Thyroid gland (tissue), 4 donors: ENCODE data around the gene KCNJ3. TPM values are rescaled to one million over a fixed set of nuclear protein-coding genes. Genes with fewer than 3 reads are reported as not detected.

Experiments used
- DNase-seq, 2 donors: peaks; one replicate each; pipeline ENCODE4 v3.0.0-alpha.2; 2019
- H3K27ac ChIP-seq, 3 donors: fragments of 200-600 bp; sonication (generic); 1 replicate in 2 of 3; 2 replicates in 1 of 3; pipeline ENCODE4 v1.5.1; 2016 to 2019; ENCODE audit warnings: mild to moderate bottlenecking in 1 of 3, moderate library complexity in 1 of 3
- H3K27me3 ChIP-seq: fragments of 200-600 bp; sonication (generic); one replicate; pipeline ENCODE4 v1.5.1; 2019
- H3K36me3 ChIP-seq, 2 donors: fragments of 200-600 bp; sonication (generic); one replicate each; pipeline ENCODE4 v1.5.1; 2016 to 2019
- H3K4me1 ChIP-seq, 2 donors: fragments of 200-600 bp; sonication (generic); one replicate each; pipeline ENCODE4 v1.5.1; 2017 to 2019
- H3K4me3 ChIP-seq, 3 donors: fragments of 200-600 bp; sonication (generic); replicated peaks in 1 of 3; 1 replicate in 2 of 3; 2 replicates in 1 of 3; pipeline ENCODE4 v1.5.1; 2016; ENCODE audit warnings: mild to moderate bottlenecking in 1 of 3
- H3K9me3 ChIP-seq: fragments of 200-600 bp; sonication (generic); one replicate; pipeline ENCODE4 v1.5.1; 2017
- CTCF ChIP-seq, 6 experiments: fragments of 200-600 bp in 3 of 6; fragments of 450-650 bp in 3 of 6; sonication (generic) in 3 of 6; IDR thresholded peaks; one replicate each; pipeline ENCODE4 v1.5.1; 2016 to 2019; ENCODE audit warnings: antibody characterized with exemption in 6 of 6, mild to moderate bottlenecking in 2 of 6, inconsistent platforms in 1 of 6, moderate library complexity in 1 of 6
- POLR2A ChIP-seq, 2 donors: fragments of 450-650 bp; IDR thresholded peaks; one replicate each; pipeline ENCODE4 v1.6.1; 2017; ENCODE audit warnings: antibody characterized with exemption in 2 of 2, mild to moderate bottlenecking in 2 of 2, moderate library complexity in 1 of 2
- WGBS, 2 donors: methylation state at CpG; one replicate each; pipeline ENCODE4 v1.1.5; 2017; 5-methylcytosine and 5-hydroxymethylcytosine counted together
- intact Hi-C: fragments of 100-400 bp; cut with DNase I; formaldehyde crosslinking; loops from one replicate; pipeline ENCODE4 v1.15.1; 2023
- total RNA-seq, 4 donors: library from RNA; depleted of rRNA; stranded (reverse); fragments of >200 nt; gene quantifications; one replicate each; pipeline ENCODE4 v1.2.3, GENCODE V29; 2016

KCNJ3 gene
- total RNA-seq, 4 donors from 2014 or later, result not detected

DNA sequence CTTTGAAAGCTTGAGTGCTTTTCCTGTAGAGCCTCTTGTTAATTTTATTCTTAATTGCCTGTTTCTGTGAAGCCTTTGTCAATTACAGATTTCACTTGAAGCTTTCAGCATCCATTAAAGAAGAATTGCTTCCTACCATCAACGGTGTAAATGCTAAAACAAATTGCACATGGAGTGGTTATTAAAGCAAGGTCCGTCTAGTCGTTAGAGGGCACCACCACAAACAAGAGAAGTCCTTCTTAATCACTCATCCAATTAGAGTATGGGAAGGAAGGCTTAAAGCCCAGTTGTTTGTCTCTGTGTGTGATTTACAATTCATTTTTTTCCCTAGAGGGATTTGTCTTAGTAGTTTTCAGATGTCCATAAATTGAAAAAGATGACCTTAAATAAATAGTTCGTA is 1.6 kb downstream of the KCNJ3 start:
- WGBS, 2 donors, result 35 to 36% methylated on average over 4 of the region's 4 CpGs
- no peaks in the 10 kb centered on the region for H3K9me3 ChIP-seq
- DNase-seq, result no peak
- peaks cover 20% of the 10 kb centered on the region for H3K27me3 ChIP-seq
- H3K4me1 ChIP-seq, result peaks cover 0 to 22% of the 10 kb centered on the region in 2 donors
- H3K27ac ChIP-seq, result no peak overlapping the region
- TF ChIP-seq POLR2A (IDR thresholded peaks at IDR 0.05) (no peak), CTCF (IDR thresholded peaks at IDR 0.05) (no peak)
- H3K4me3 ChIP-seq, result no peak overlapping the region
- intact Hi-C loops, result no loop called here
- H3K36me3 ChIP-seq, result no peaks in the 10 kb centered on the region

DNA sequence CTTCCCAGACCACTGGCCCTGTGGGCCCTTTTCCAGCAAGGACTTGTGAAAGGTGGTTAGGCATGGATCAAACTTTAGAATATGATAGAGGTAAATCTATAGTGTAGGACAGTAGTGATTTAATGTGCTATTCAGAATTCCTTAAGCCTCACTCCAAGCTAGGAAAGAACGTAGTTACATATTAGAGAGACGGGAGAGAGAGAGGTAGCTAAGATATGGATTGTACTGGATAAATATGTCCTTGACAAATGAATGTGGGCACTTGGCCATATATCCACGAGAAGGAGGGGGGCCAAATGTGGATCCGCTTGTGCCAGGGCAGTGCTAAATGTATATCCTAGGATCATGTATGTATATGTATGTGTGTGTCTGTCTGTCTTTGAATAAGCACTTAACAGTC is 6.5 kb downstream of the KCNJ3 start:
- intact Hi-C loops, result no loop called here
- WGBS, 2 donors, result 90% methylated on average over 4 of the region's 4 CpGs
- H3K27ac ChIP-seq, result no peak overlapping the region
- no peaks in the 10 kb centered on the region for H3K27me3 ChIP-seq
- DNase-seq, result no peak
- H3K9me3 ChIP-seq, result no peaks in the 10 kb centered on the region
- no peaks in the 10 kb centered on the region for H3K4me1 ChIP-seq
- H3K36me3 ChIP-seq, result no peaks in the 10 kb centered on the region
- TF ChIP-seq CTCF (IDR thresholded peaks at IDR 0.05) (no peak), POLR2A (IDR thresholded peaks at IDR 0.05) (no peak)
- no peak overlapping the region for H3K4me3 ChIP-seq

DNA sequence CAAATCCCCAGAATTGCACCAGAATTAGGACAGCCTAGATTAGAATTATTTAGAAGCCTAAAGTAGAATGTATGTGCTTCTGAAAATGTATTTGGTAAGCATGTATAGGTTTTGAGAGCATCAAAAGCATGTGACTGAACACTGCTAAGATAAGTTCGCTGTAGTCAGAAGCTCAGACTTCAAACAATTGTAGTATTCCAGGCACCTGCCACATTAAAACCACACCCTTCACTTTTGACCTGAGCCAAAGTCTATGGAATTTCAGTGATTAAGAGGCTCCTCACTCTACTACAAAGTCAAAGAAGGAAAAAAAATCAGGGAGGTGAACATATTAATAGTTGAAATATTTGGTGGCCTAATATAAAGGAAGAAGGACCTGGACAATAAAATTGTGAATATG is 8.2 kb downstream of the KCNJ3 start:
- Histone ChIP-seq H3K4me3 (no peak overlapping the region), H3K27me3 (no peaks in the 10 kb centered on the region), H3K9me3 (no peaks in the 10 kb centered on the region), H3K27ac (no peak overlapping the region), H3K36me3 (no peaks in the 10 kb centered on the region), H3K4me1 (no peaks in the 10 kb centered on the region)
- TF ChIP-seq CTCF (IDR thresholded peaks at IDR 0.05), result no peak
- no peak for TF ChIP-seq POLR2A (IDR thresholded peaks at IDR 0.05)
- intact Hi-C loops, result no loop called here
- no peak for DNase-seq
- WGBS, 2 donors, result 81 to 86% methylated on average over 1 of the region's 1 CpG

GRCh38 chr2:154707994-154708575 is 9.6 kb downstream of the KCNJ3 start:
- TF ChIP-seq CTCF (IDR thresholded peaks at IDR 0.05) (no peak), POLR2A (IDR thresholded peaks at IDR 0.05) (no peak)
- no peak for DNase-seq
- intact Hi-C loops, result no loop called here
- Histone ChIP-seq H3K4me3 (no peak overlapping the region), H3K27ac (no peak overlapping the region), H3K9me3 (no peaks in the 10 kb centered on the region), H3K4me1 (no peaks in the 10 kb centered on the region), H3K36me3 (no peaks in the 10 kb centered on the region), H3K27me3 (no peaks in the 10 kb centered on the region)
- WGBS, 2 donors, result 82 to 84% methylated on average over 3 of the region's 3 CpGs

DNA sequence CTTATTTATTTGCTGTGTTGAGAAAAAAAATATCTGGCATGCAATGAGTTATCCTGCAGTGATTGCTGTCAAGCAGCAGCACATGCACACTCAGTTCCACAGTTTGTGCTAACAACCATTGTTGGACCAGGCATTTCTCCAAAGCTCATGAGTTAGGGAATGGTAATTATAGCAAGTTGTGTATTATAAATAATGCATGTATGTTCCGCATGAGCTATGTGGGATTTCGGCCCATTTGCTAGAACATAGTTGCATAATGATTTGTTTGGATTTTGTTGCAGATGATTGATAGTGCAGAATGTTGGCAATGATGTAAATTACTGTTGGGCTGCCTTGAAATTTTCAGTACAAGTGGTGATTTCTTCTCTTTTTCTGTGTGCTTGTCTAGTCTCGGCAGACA is 10.7 kb downstream of the KCNJ3 start:
- Histone ChIP-seq H3K4me3 (no peak overlapping the region), H3K27ac (no peak overlapping the region), H3K36me3 (no peaks in the 10 kb centered on the region), H3K4me1 (no peaks in the 10 kb centered on the region), H3K27me3 (no peaks in the 10 kb centered on the region), H3K9me3 (no peaks in the 10 kb centered on the region)
- WGBS, 2 donors, result 59 to 82% methylated on average over 3 of the region's 3 CpGs
- intact Hi-C loops, result no loop called here
- TF ChIP-seq CTCF (IDR thresholded peaks at IDR 0.05), result no peak
- no peak for TF ChIP-seq POLR2A (IDR thresholded peaks at IDR 0.05)
- no peak for DNase-seq
